Cardiac septum (tissue), 1 donor: ENCODE results near the gene MAST4. TPM values are rescaled to one million over a fixed set of nuclear protein-coding genes. Genes with fewer than 3 reads are reported as not detected.

ENCODE experiments used
- DNase-seq: peaks from one replicate; pipeline ENCODE4 v3.0.0-alpha.2; 2020; ENCODE audit warnings: low spot score
- intact Hi-C: fragments of 100-400 bp; cut with DNase I; formaldehyde crosslinking; loops from one replicate; pipeline ENCODE4 v1.14.0; 2022
- total RNA-seq: library from RNA; stranded (reverse); fragmentation: NEBNext Ultra II Directional; extraction: Animal tissue kit (Norgen Biotek cat#: 25700); gene quantifications from one replicate; pipeline ENCODE4 v1.2.1, GENCODE V29; 2021
- donor health status: DM: no; HTN: no; CAD: no.

Gene MAST4
- total RNA-seq, 1 donor from 2014 or later = 91.4 TPM

DNA sequence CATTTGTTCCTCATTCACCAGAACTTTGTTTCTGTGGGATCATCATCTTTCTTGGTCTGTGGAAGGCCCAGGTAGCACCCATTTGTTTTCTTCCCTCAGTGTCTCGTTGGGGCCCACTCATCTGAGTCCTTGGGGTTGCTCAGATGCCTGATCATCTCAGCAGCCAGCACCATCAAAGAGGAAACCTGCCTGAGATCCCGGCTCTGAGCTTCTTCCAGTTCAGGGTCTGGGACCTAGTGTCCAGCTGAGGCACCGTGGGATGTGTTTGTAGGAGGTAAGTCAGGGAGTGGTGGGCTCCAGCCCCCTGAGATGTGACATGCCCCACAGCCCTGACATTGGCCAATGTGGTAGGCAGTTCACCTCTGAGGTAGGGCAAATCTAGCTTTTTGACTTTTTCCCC is 609.8 kb downstream of the MAST4 start:
- DNase-seq = no peak
- intact Hi-C loops = loop anchor here (5.0 to 10.0 kb wide), 2 partner anchors 221 to 394 kb away; no protein-coding TSS in a partner anchor

DNA sequence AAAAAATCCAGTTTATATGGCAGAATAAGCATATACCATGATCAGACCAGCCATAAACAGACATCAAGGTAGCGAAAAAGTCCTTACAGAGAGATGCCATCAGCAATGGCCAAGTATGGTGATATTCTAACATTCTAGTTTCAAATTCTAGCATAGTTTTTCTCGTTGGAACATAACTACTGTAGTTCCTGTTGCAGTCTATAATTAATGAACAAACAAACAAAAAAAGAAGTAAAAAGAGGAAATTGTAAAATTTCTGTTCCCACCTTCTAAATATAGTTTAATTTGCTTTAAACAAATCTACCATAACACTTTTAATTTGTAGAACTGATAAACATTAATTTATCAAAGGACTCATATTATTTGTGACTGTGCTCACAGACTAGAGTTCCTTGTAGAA is 610.3 kb downstream of the MAST4 start:
- intact Hi-C loops = loop anchor here (5.0 to 10.0 kb wide), 2 partner anchors 222 to 394 kb away; no protein-coding TSS in a partner anchor
- DNase-seq = no peak

DNA sequence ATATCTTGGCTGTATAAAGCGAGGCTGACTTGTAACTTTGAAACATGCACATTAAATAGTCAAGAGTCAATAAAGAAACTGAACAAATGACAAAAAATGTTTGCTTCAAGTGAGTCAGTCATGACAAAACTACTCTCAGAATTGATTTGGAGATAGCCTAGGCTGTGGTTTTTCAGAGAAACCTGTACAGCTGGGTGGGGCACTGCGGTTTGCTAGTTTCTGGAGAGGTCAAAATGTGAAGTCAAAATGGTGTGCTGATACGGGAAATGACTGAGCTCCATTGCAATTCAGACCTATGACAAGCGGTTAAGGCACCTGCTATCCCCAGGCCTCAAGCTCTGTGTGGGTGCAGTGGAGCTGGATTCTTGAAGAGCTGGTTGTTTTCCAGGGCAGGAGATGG is 610.7 kb downstream of the MAST4 start:
- no peak for DNase-seq
- intact Hi-C loops = loop anchor here (5.0 to 10.0 kb wide), 2 partner anchors 222 to 395 kb away; no protein-coding TSS in a partner anchor

DNA sequence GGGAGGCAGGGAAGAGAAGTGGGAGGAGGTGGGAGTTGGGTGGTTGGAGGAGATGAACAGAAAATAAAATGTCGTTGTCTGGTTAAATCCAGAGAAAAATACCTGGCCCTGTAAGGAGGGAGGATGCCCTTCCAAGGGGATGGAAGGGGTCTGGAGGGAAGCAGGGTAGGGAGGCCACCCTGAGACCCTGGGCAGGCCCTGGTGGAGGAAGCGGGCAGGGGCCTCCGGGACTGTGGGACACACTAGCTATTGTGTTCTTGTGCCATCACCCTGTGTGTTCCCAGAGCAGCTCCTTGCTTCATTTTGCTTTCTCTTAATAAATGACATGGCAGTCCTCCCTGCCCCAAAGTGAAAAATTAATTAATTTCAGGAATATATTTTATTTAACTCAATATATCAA is 612.2 kb downstream of the MAST4 start:
- intact Hi-C loops = loop anchor here (2.0 to 10.0 kb wide), 3 partner anchors 42 to 396 kb away; no protein-coding TSS in a partner anchor
- no peak for DNase-seq

DNA sequence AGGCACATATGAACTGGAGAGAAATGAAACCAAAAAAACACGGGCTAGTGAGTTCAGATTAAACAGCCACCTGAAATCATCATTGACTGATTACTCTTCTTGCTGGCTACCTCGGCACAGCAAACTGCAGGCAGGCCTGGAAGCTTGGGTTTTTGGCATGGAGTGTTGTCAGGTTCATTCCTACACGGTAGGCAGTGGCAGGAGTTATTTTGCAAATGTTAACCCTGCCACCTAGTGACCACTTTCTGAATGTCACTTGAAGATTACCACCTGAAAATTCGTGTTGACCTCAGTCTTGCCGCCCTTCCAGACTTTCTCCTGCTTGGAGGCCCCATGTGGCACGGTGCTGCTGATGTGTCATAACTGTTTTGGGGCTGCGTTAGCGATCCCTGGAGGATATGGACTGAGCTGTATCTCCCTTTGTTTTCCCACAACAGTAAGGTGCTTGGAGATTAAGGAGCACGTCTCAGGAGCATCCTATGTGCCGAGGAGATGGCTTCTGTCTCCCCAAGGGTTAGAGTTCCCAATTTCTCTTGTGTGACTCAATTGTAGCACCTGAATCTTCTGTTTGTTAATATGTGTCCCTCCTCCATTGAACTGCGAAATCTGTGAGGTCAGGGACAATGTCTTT is 613.1 kb downstream of the MAST4 start:
- intact Hi-C loops = loop anchor here (2.0 to 10.0 kb wide), 3 partner anchors 42 to 397 kb away; no protein-coding TSS in a partner anchor
- no peak for DNase-seq

DNA sequence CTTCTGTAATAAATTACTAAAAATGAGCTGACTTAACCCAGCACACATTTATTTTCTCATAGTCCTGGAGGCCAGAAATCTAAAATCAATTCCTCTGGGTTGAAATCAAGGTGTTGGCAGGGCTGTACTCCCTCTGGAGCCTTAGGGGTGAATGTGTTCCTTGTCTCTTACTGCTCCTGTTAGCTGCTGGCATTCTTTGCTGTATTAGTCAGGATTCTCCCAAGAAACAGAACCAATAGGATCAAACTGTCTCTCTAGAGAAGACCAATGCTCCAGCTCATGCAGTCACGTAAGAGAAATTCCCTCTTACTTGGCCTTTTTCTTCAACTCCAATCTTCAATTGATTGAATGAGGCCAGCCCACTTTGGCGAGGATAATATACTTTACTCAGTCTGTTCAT is 615.7 kb downstream of the MAST4 start:
- intact Hi-C loops = no loop called here

DNA sequence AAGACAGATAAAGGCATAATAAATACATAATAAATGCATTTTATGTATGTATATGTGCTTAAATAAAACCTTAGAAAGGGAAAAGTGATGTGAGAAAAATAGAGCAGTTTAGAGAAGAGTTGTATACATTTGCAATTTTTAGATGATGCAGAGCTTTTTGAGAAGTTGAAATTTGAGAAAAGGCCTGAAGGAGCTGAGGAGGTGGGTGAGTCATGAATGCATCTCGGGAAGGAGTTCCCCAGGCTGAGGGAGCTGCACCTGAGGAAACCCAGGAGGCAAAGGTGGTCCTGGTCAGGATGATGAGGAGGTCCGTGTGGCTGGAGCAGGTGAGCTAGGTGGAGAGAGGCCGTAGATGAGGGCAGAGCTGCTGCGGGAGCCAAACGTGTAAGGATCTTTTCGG is 617.8 kb downstream of the MAST4 start:
- no peak for DNase-seq
- intact Hi-C loops = no loop called here

More for the DNA sequence above, 615.7 kb downstream of the MAST4 start:
- DNase-seq = no peak

DNA sequence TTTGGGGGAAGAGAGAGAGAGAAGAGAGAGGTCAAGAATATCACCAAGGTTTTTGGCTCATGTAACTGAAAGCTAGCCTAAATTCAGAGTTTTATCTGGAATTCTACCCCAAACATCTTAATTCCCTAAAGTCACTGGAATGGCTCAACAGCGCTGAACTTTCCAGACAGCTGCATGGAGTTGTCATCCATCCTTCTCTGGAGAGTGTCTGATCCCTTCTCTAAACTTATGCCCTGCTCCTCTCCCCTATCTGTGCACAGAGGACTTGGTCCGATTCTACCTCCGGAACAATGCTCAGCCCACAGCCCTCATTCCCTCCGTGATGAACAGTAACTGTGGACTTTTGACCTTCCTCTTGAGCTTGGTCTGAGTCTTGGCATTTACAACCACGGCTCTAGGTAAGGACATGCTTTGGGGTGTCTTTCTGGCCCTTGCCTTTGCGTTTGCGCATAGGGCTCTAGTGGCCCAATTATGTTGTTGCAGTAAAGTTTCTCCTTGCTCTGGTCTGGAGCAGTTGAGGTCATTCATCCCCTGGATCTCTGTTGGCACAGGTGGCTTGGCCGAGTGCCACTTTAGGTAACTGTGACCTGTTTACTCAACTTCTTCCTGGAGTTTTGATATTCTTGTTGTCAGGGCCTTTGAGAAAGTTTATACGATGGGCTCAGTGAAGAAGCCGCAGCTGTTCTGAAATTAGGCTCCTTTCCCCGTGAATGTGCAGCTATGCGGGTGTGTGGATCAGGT is 618.7 kb downstream of the MAST4 start:
- intact Hi-C loops = no loop called here
- DNase-seq = no peak

DNA sequence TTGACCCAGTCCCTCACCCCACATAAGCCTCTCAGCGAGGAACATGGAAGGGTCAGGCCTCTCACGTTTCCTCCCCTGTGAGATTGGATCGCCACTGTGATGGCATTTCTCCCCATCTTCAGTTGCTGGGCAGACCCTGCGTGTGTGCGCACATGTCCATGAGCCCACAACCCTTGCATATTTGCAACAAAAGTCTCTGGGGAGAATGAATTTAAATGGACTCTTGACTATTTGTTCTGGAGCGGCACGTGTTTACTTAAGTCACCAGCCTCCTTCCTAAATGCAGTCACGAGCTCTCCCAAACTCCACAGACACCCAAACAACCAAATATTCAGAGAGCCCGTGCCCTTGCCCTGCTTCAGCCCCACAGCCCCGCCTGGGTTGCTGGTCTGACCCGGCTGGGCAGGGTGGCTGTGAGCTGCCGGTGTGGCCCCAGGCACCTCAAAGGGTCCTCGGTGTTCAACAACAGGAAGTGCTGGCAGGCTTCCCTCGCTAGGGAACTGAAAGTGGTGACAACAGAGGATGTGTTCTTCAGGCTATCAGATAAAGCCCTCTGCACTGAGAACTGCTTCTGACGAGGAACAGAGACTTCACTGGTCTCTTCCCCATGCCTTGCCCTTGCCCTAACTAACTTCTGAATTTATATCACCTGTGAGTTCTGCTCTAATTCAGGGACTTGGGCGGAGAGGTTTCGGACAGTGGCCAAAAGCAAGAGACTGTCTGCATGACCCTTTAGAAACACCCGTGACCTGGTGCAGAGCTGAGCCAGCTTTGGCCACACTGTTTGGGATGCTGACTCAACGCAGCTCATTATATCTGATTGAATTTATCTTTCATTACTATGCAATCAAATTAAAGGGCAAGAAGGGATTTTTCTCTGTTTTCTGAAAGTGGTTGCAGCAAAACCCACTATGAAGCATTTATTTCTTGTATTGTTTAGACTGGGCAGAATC is 619.6 kb downstream of the MAST4 start:
- intact Hi-C loops = no loop called here
- DNase-seq = peak; percentile 89

DNA sequence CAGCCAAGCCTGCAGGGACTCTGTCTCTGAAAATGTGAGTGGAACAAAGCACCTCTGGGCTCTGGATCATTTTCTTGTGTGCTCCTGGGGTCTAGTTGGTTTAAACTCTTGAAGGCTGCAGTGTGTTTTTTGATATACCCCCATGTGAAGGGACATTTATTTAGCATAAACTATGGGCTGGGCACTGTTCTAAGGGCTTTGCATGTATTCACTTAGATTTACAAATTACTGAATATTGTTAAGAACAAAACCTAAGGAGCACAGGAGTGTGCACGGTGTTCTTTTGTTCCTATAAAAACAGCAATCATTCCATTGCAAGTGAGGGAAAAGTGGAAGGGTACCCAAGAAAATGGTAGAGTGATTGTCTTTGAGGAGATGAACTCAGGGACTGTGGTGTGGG is 620.4 kb downstream of the MAST4 start:
- DNase-seq = no peak
- intact Hi-C loops = no loop called here
